Fibroblast of lung (primary cell): Measurements from ENCODE around the gene SH3BP2. TPM values are rescaled to one million over a fixed set of nuclear protein-coding genes. Genes with fewer than 3 reads are reported as not detected.

Experiments
- DNase-seq, 2 donors: peaks; one replicate each; pipeline versions ENCODE4 v3.0.0 to v3.0.0-alpha.2; 2010; ENCODE audit warnings: low read depth in 2 of 2
- H2AFZ ChIP-seq: 2 replicates; pipeline ENCODE4 v1.5.1; 2012; ENCODE audit warnings: low read length, control low read depth, inconsistent platforms
- H3K27ac ChIP-seq: 2 replicates; pipeline ENCODE4 v1.5.1; 2011; ENCODE audit warnings: low read length, control low read depth; ENCODE audit not compliant: insufficient read depth
- H3K27me3 ChIP-seq: 2 replicates; pipeline ENCODE4 v1.5.1; 2011; ENCODE audit warnings: mild to moderate bottlenecking, low read length; ENCODE audit not compliant: control insufficient read depth, insufficient read depth
- H3K36me3 ChIP-seq: 2 replicates; pipeline ENCODE4 v1.5.1; 2011; ENCODE audit warnings: low read length; ENCODE audit not compliant: control insufficient read depth, insufficient read depth
- H3K4me1 ChIP-seq: 2 replicates; pipeline ENCODE4 v1.5.1; 2011; ENCODE audit warnings: low read length; ENCODE audit not compliant: control insufficient read depth, insufficient read depth; ENCODE audit errors: extremely low read depth
- H3K4me2 ChIP-seq: 2 replicates; pipeline ENCODE4 v1.5.1; 2011; ENCODE audit warnings: low read length, control low read depth; ENCODE audit not compliant: insufficient read depth; ENCODE audit errors: extremely low read depth
- H3K4me3 ChIP-seq, 4 experiments: fragments of 200-600 bp in 1 of 4; sonication (generic) in 1 of 4; replicated peaks in 1 of 4; 2 replicates each; pipeline ENCODE4 v1.5.1; 2011 to 2016; ENCODE audit warnings: low read length in 4 of 4, low read depth in 3 of 4, mild to moderate bottlenecking in 3 of 4, control low read depth in 2 of 4, inconsistent platforms in 1 of 4, mixed read lengths in 1 of 4; ENCODE audit not compliant: insufficient read depth in 1 of 4; ENCODE audit errors: control extremely low read depth in 1 of 4
- H3K79me2 ChIP-seq: 2 replicates; pipeline ENCODE4 v1.5.1; 2012; ENCODE audit warnings: mild to moderate bottlenecking, low read length, inconsistent platforms; ENCODE audit not compliant: control insufficient read depth, insufficient read depth
- H3K9ac ChIP-seq: 2 replicates; pipeline ENCODE4 v1.5.1; 2011; ENCODE audit warnings: mild to moderate bottlenecking, low read length, control low read depth; ENCODE audit not compliant: insufficient read depth
- H3K9me3 ChIP-seq: 2 replicates; pipeline ENCODE4 v1.5.1; 2012; ENCODE audit warnings: low read depth, low read length; ENCODE audit not compliant: control insufficient read depth, insufficient read depth
- H4K20me1 ChIP-seq: 2 replicates; pipeline ENCODE4 v1.5.1; 2011; ENCODE audit warnings: low read length; ENCODE audit not compliant: control insufficient read depth, insufficient read depth; ENCODE audit errors: extremely low read depth
- CTCF ChIP-seq, 2 donors: IDR thresholded peaks in 1 of 2; conservative IDR thresholded peaks in 1 of 2; 1 replicate in 1 of 2; 2 replicates in 1 of 2; pipeline ENCODE4 v1.5.1; 2011 to 2012; ENCODE audit warnings: low read length in 2 of 2, control low read depth in 1 of 2, inconsistent platforms in 1 of 2, low read depth in 1 of 2, mild to moderate bottlenecking in 1 of 2
- EZH2 ChIP-seq: IDR thresholded peaks from 2 replicates; pipeline ENCODE4 v1.5.1; 2012; ENCODE audit warnings: low read length, control low read depth, mild to moderate bottlenecking; ENCODE audit errors: missing control alignments
- polyA plus RNA-seq, 2 donors: library from polyadenylated mRNA; depleted of rRNA in 1 of 2; stranded (reverse) in 1 of 2; unstranded in 1 of 2; fragments of >200 nt; gene quantifications; 2 replicates each; pipeline ENCODE4 v1.2.1, GENCODE V29; 2011 to 2012; ENCODE audit warnings: missing spikeins in 1 of 2
- total RNA-seq: library from RNA; depleted of rRNA; stranded (reverse); fragments of >200 nt; gene quantifications from 2 replicates; pipeline ENCODE4 v1.2.1, GENCODE V29; 2014

The SH3BP2 gene
- total and polyA plus RNA-seq, 2 donors (not counting 1 experiment from before 2014, with no cell fraction given): 8.6 to 14.1 TPM

- Histone ChIP-seq H3K27ac (no peak overlapping the region), H3K36me3 (peaks cover 2% of the 10 kb centered on the region), H3K27me3 (no peaks in the 10 kb centered on the region), H3K9me3 (no peaks in the 10 kb centered on the region), H4K20me1 (peaks cover 2% of the 10 kb centered on the region), H3K4me3 (no peak overlapping the region), H2AFZ (no peak overlapping the region), H3K9ac (no peak overlapping the region), H3K79me2 (peaks cover 88% of the 10 kb centered on the region), H3K4me1 (peaks cover 18% of the 10 kb centered on the region), H3K4me2 (no peak overlapping the region)
- TF ChIP-seq CTCF (conservative IDR thresholded peaks at IDR 0.05 in 1 of 2, IDR thresholded peaks at IDR 0.05 in 1 of 2; ENCODE audit: low read depth in 1 of 2, low read length in 2 of 2) (no peak), EZH2 (no peak)
- DNase-seq: no peak
Measured at GRCh38 chr4:2856266-2856665, 63.4 kb downstream of the SH3BP2 start.

- Histone ChIP-seq H3K9me3 (no peaks in the 10 kb centered on the region), H3K36me3 (peaks cover 2% of the 10 kb centered on the region), H3K27me3 (no peaks in the 10 kb centered on the region), H3K79me2 (peaks cover 89% of the 10 kb centered on the region), H3K9ac (no peak overlapping the region), H3K4me1 (peaks cover 20% of the 10 kb centered on the region), H3K4me2 (no peak overlapping the region), H3K4me3 (no peak overlapping the region), H2AFZ (no peak overlapping the region), H3K27ac (no peak overlapping the region), H4K20me1 (peaks cover 6% of the 10 kb centered on the region)
- DNase-seq: no peak
- TF ChIP-seq EZH2 (no peak), CTCF (conservative IDR thresholded peaks at IDR 0.05 in 1 of 2, IDR thresholded peaks at IDR 0.05 in 1 of 2; ENCODE audit: low read depth in 1 of 2, low read length in 2 of 2) (no peak)
Measured at GRCh38 chr4:2857349-2857927, 64.6 kb downstream of the SH3BP2 start.

GRCh38 chr4:2858451-2859217 is 65.7 kb downstream of the SH3BP2 start:
- Histone ChIP-seq H2AFZ (no peak overlapping the region), H3K79me2 (peaks cover 90% of the 10 kb centered on the region), H4K20me1 (peaks cover 6% of the 10 kb centered on the region), H3K27me3 (no peaks in the 10 kb centered on the region), H3K4me3 (no peak overlapping the region), H3K9ac (no peak overlapping the region), H3K9me3 (no peaks in the 10 kb centered on the region), H3K36me3 (peaks cover 2% of the 10 kb centered on the region), H3K27ac (peak overlapping the region; percentile 30), H3K4me1 (peaks cover 23% of the 10 kb centered on the region), H3K4me2 (peak overlapping the region; percentile 41)
- DNase-seq: peak; percentile 69
- TF ChIP-seq EZH2: no peak
- no peak for TF ChIP-seq CTCF (conservative IDR thresholded peaks at IDR 0.05 in 1 of 2, IDR thresholded peaks at IDR 0.05 in 1 of 2; ENCODE audit: low read depth in 1 of 2, low read length in 2 of 2)
